HL-60 (cell line): ENCODE measurements around the gene REEP3.

Experiments
- DNase-seq, 2 experiments: peaks; one replicate each; pipeline ENCODE4 v3.0.0-alpha.2; 2010 to 2020; ENCODE audit warnings: low read depth in 1 of 2, low spot score in 1 of 2
- H3K27ac ChIP-seq: fragments of 250-450 bp; sonication (Bioruptor Pico); replicated peaks from 2 replicates; pipeline ENCODE4 v1.5.1; 2020; ENCODE audit warnings: mild to moderate bottlenecking, moderate library complexity
- H3K27me3 ChIP-seq: fragments of 250-450 bp; sonication (Bioruptor Pico); 2 replicates; pipeline ENCODE4 v1.5.1; 2021; ENCODE audit warnings: mild to moderate bottlenecking, moderate library complexity; ENCODE audit not compliant: insufficient read depth, poor library complexity, severe bottlenecking
- H3K4me3 ChIP-seq: replicated peaks from 2 replicates; pipeline ENCODE4 v1.5.1; 2011; ENCODE audit warnings: mild to moderate bottlenecking, control low read depth, low read length; ENCODE audit not compliant: insufficient read depth
- CTCF ChIP-seq: IDR thresholded peaks from one replicate; pipeline ENCODE4 v1.5.1; 2011; ENCODE audit warnings: low read length, control low read depth, inconsistent platforms; ENCODE audit not compliant: insufficient read depth
- GABPA ChIP-seq: IDR thresholded peaks from 2 replicates; pipeline ENCODE4 v1.6.1; 2012; ENCODE audit warnings: low read depth
- POLR2AphosphoS5 ChIP-seq: IDR thresholded peaks from 2 replicates; pipeline ENCODE4 v1.6.1; 2012; ENCODE audit warnings: low read depth
- REST ChIP-seq: IDR thresholded peaks from 2 replicates; pipeline ENCODE4 v1.6.1; 2012; ENCODE audit warnings: low read depth; ENCODE audit not compliant: insufficient replicate concordance
- SPI1 ChIP-seq: IDR thresholded peaks from 2 replicates; pipeline ENCODE4 v1.6.1; 2012; ENCODE audit warnings: low read depth, mild to moderate bottlenecking, borderline replicate concordance

The REEP3 gene

DNA sequence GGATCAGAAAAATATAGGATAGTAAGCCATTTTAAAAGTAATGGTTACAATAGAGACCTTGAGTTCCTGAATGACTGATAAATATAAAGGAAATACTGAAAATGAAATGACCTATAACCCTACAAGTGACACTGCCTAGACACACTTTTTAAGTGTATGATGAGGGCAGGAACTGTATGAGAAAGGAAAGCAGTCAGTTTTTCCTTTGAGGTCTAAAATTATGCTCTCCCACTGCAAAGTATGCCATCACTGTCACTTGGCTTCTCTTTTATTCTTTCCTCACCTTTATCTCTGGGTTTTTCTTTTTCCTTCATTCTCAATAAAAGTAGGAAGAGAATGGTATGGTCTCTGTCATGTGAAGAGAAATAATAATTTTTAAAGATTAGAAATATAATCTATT is 13.5 kb downstream of the REEP3 start:
- no peak for DNase-seq
- Histone ChIP-seq H3K4me3 (no peak overlapping the region), H3K27me3 (no peaks in the 10 kb centered on the region), H3K27ac (no peak overlapping the region)
- TF ChIP-seq SPI1 = no peak
- TF ChIP-seq GABPA = no peak
- TF ChIP-seq REST = no peak
- TF ChIP-seq POLR2AphosphoS5 = no peak
- TF ChIP-seq CTCF = no peak

DNA sequence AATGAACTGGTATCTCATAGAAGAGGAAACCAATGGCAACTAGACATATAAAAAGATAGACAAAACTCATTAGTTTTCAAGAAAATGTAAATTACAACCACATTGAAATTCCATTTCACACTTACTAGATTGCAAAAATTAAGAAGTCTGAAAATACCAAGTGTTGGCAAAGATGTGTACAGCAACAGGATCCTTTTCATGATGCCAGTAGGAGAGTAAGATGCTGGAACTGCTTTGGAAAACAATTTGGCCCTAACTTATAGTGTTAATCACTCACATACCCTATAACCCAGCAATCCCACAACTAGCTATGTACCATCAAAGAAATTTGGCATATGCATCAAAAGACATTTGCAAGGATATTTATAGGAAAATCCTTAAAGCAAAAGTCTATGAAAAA is 15.5 kb downstream of the REEP3 start:
- Histone ChIP-seq H3K27ac (no peak overlapping the region), H3K4me3 (no peak overlapping the region), H3K27me3 (no peaks in the 10 kb centered on the region)
- no peak for TF ChIP-seq CTCF
- no peak for TF ChIP-seq POLR2AphosphoS5
- no peak for TF ChIP-seq REST
- no peak for TF ChIP-seq SPI1
- TF ChIP-seq GABPA = no peak
- DNase-seq = no peak

- Histone ChIP-seq H3K4me3 (no peak overlapping the region), H3K27me3 (no peaks in the 10 kb centered on the region), H3K27ac (no peak overlapping the region)
- DNase-seq = no peak
- TF ChIP-seq POLR2AphosphoS5 (no peak), CTCF (no peak)
These were observed 16.3 kb downstream of the REEP3 start for GRCh38 chr10:63537536-63537935.

GRCh38 chr10:63539377-63539776 is 18.2 kb downstream of the REEP3 start:
- TF ChIP-seq REST (no peak), POLR2AphosphoS5 (no peak), GABPA (no peak), SPI1 (no peak), CTCF (no peak)
- Histone ChIP-seq H3K4me3 (no peak overlapping the region), H3K27me3 (no peaks in the 10 kb centered on the region), H3K27ac (no peak overlapping the region)
- DNase-seq = no peak
